GM12878 (cell line): Measurements from ENCODE around the gene FAM89B. TPM values are rescaled to one million over a fixed set of nuclear protein-coding genes. Genes with fewer than 3 reads are reported as not detected.

Experiments used
- ATAC-seq: fragments of 200-7000 bp; cut with Tn5 transposase; 3 replicates; pipeline ENCODE4 v1.9.1; 2020; ENCODE audit warnings: mild to moderate bottlenecking, moderate library complexity
- BruUV-seq: library from RNA; stranded (reverse); fragments of 400-500 nt; replicated peaks from 2 replicates; lab custom pipeline; 2021; lab: Mats Ljungman, UMichigan
- CTCF ChIA-PET: fragments of 300-600 bp; sonication (Branson Sonifier 250); formaldehyde crosslinking; extraction: SDS; loops from one replicate; lab custom pipeline; 2021; ENCODE audit warnings: inconsistent platforms; lab: Yijun Ruan, JAX
- POLR2A ChIA-PET: fragments of 350-600 bp; formaldehyde crosslinking; extraction: SDS; loops from one replicate; lab custom pipeline; 2021; ENCODE audit warnings: inconsistent platforms; lab: Charles Lee
- RAD21 ChIA-PET: fragments of 300-600 bp; sonication (Branson Sonifier 250); formaldehyde crosslinking; loops from one replicate; lab custom pipeline; 2023; ENCODE audit warnings: antibody characterized with exemption; ENCODE audit not compliant: unreplicated experiment; lab: Charles Lee
- SMC1A ChIA-PET: fragments of 300-600 bp; sonication (Branson Sonifier 250); formaldehyde crosslinking; loops from one replicate; lab custom pipeline; 2023; ENCODE audit not compliant: unreplicated experiment, uncharacterized antibody; lab: Charles Lee
- DNase-seq: peaks from one replicate; pipeline ENCODE4 v3.0.0-alpha.2; 2011; ENCODE audit warnings: low read depth, low spot score
- FAIRE-seq: peaks from 3 replicates; lab custom pipeline; 2011; peaks lifted over from hg19 to GRCh38; lab: Jason Lieb, UNC
- H2AFZ ChIP-seq: 2 replicates; pipeline ENCODE4 v1.6.0; 2011; ENCODE audit warnings: low read depth, low read length, control low read depth; ENCODE audit not compliant: control insufficient read depth
- H3K27ac ChIP-seq: 2 replicates; pipeline ENCODE4 v1.5.1; 2011; ENCODE audit warnings: control low read depth; ENCODE audit not compliant: control insufficient read depth, insufficient read depth
- H3K27me3 ChIP-seq, 2 experiments: replicated peaks in 1 of 2; 2 replicates each; pipeline versions ENCODE4 v1.6.0 to v1.6.1; 2011; ENCODE audit warnings: low read length in 1 of 2; ENCODE audit not compliant: control insufficient read depth in 2 of 2, insufficient read depth in 2 of 2
- H3K36me3 ChIP-seq, 2 experiments: 2 replicates each; pipeline ENCODE4 v1.5.1; 2011; ENCODE audit warnings: low read length in 1 of 2; ENCODE audit not compliant: control insufficient read depth in 2 of 2, insufficient read depth in 2 of 2
- H3K4me1 ChIP-seq: 2 replicates; pipeline ENCODE4 v1.6.1; 2011; ENCODE audit warnings: mild to moderate bottlenecking, low read length, moderate library complexity, mixed read lengths; ENCODE audit not compliant: control insufficient read depth, insufficient read depth
- H3K4me2 ChIP-seq: 2 replicates; pipeline ENCODE4 v1.6.0; 2011; ENCODE audit warnings: control low read depth; ENCODE audit not compliant: control insufficient read depth, insufficient read depth
- H3K4me3 ChIP-seq: fragments of 200-600 bp; sonication (generic); 2 replicates; pipeline ENCODE4 v1.5.1; 2016
- H3K79me2 ChIP-seq: 2 replicates; pipeline ENCODE4 v1.6.0; 2011; ENCODE audit warnings: low read length; ENCODE audit not compliant: control insufficient read depth, insufficient read depth
- H3K9ac ChIP-seq: 2 replicates; pipeline ENCODE4 v1.8.0; 2011; ENCODE audit warnings: low read length, control low read depth, mixed read lengths; ENCODE audit not compliant: control insufficient read depth, insufficient read depth
- H3K9me3 ChIP-seq: replicated peaks from 3 replicates; pipeline ENCODE4 v1.5.1; 2011; ENCODE audit warnings: mild to moderate bottlenecking, low read length; ENCODE audit not compliant: control insufficient read depth, insufficient read depth
- H4K20me1 ChIP-seq: 2 replicates; pipeline ENCODE4 v1.6.0; 2011; ENCODE audit not compliant: control insufficient read depth, insufficient read depth
- BMI1 ChIP-seq: fragments of 450-650 bp; IDR thresholded peaks from 2 replicates; pipeline ENCODE4 v1.6.1; 2016; ENCODE audit warnings: mild to moderate bottlenecking, moderate library complexity, borderline replicate concordance
- BRCA1 ChIP-seq: IDR thresholded peaks from 2 replicates; pipeline ENCODE4 v1.6.1; 2011; ENCODE audit warnings: low read depth, low read length, improper control_type of control experiment
- EP300 ChIP-seq, 2 experiments: fragments of 150-350 bp in 1 of 2; IDR thresholded peaks; 2 replicates each; pipeline ENCODE4 v1.6.1; 2011 to 2012; ENCODE audit warnings: low read depth in 2 of 2, low read length in 2 of 2, borderline replicate concordance in 1 of 2, improper control_type of control experiment in 1 of 2, inconsistent platforms in 1 of 2; ENCODE audit not compliant: control insufficient read depth in 1 of 2
- ESRRA ChIP-seq: IDR thresholded peaks from 2 replicates; pipeline ENCODE4 v1.6.1; 2012; ENCODE audit warnings: mild to moderate bottlenecking, low read length, improper control_type of control experiment
- ETV6 ChIP-seq, 2 experiments: fragments of 450-650 bp in 1 of 2; IDR thresholded peaks in 1 of 2; conservative IDR thresholded peaks in 1 of 2; 2 replicates each; pipeline ENCODE4 v1.6.1; 2014; ENCODE audit warnings: antibody characterized with exemption in 1 of 2, borderline replicate concordance in 1 of 2, low read depth in 1 of 2, mild to moderate bottlenecking in 1 of 2, moderate library complexity in 1 of 2
- FOS ChIP-seq: IDR thresholded peaks from 3 replicates; pipeline ENCODE4 v1.6.1; 2011; ENCODE audit warnings: borderline replicate concordance; ENCODE audit not compliant: insufficient read length; ENCODE audit errors: extremely low read depth
- FOXK2 ChIP-seq: fragments of 450-650 bp; IDR thresholded peaks from 2 replicates; pipeline ENCODE4 v1.6.1; 2017; ENCODE audit warnings: mild to moderate bottlenecking, moderate library complexity
- FOXM1 ChIP-seq: IDR thresholded peaks from 2 replicates; pipeline ENCODE4 v1.6.1; 2012; ENCODE audit warnings: low read depth, mild to moderate bottlenecking, inconsistent platforms, low read length, moderate library complexity
- GABPA ChIP-seq: IDR thresholded peaks from 2 replicates; pipeline ENCODE4 v1.6.1; 2014; ENCODE audit warnings: antibody characterized with exemption, low read depth, mild to moderate bottlenecking, inconsistent platforms
- JUNB ChIP-seq: IDR thresholded peaks from 2 replicates; pipeline ENCODE4 v1.6.1; 2016; ENCODE audit warnings: antibody characterized with exemption, mild to moderate bottlenecking
- KLF5 ChIP-seq: fragments of 450-650 bp; IDR thresholded peaks from 2 replicates; pipeline ENCODE4 v1.6.1; 2014; ENCODE audit warnings: mild to moderate bottlenecking; ENCODE audit not compliant: partially characterized antibody
- MTA2 ChIP-seq: fragments of 450-650 bp; IDR thresholded peaks from 2 replicates; pipeline ENCODE4 v1.6.1; 2016; ENCODE audit warnings: low read depth, mild to moderate bottlenecking, moderate library complexity
- MYC ChIP-seq: IDR thresholded peaks from 2 replicates; pipeline ENCODE4 v1.6.1; 2011; ENCODE audit warnings: mild to moderate bottlenecking, low read length, moderate library complexity, inconsistent platforms; ENCODE audit not compliant: insufficient read depth, insufficient replicate concordance, insufficient read length, severe bottlenecking
- NFIC ChIP-seq: IDR thresholded peaks from 2 replicates; pipeline ENCODE4 v1.6.1; 2012; ENCODE audit warnings: low read depth, mild to moderate bottlenecking, inconsistent platforms, low read length, moderate library complexity
- POLR2A ChIP-seq: IDR thresholded peaks from 2 replicates; pipeline ENCODE4 v1.6.1; 2011; ENCODE audit warnings: low read depth, mild to moderate bottlenecking, low read length
- RAD21 ChIP-seq: IDR thresholded peaks from 2 replicates; pipeline ENCODE4 v1.6.1; 2011; ENCODE audit warnings: mild to moderate bottlenecking, low read depth, low read length, moderate library complexity; ENCODE audit not compliant: insufficient read depth
- SMAD1 ChIP-seq: fragments of 450-650 bp; IDR thresholded peaks from 2 replicates; pipeline ENCODE4 v1.6.1; 2018; ENCODE audit warnings: mild to moderate bottlenecking, low read depth; ENCODE audit not compliant: partially characterized antibody
- TBL1XR1 ChIP-seq: IDR thresholded peaks from 2 replicates; pipeline ENCODE4 v1.6.1; 2012; ENCODE audit warnings: low read depth, low read length, improper control_type of control experiment
- WGBS: methylation state at CpG from one replicate; pipeline ENCODE4 v1.1.6; 2016; ENCODE audit warnings: low lambda C conversion rate; ENCODE audit not compliant: insufficient replicate concordance, insufficient coverage; ENCODE audit errors: missing lambda C conversion rate; 5-methylcytosine and 5-hydroxymethylcytosine counted together
- in situ Hi-C: fragments of 300-500 bp; cut with MboI; formaldehyde crosslinking; loops from 9 replicates; pipeline ENCODE4 v1.14.3; 2018; ENCODE audit warnings: mixed read lengths
- intact Hi-C: fragments of 100-400 bp; cut with micrococcal nuclease; formaldehyde crosslinking; loops from one replicate; pipeline ENCODE4 v1.14.2; 2022; ENCODE audit not compliant: unreplicated experiment
- polyA plus RNA-seq, 11 experiments: library from polyadenylated mRNA; depleted of rRNA in 4 of 11; unstranded in 6 of 11; stranded (reverse) in 5 of 11; fragments of >200 nt; fragmentation: Nextera tagmentation in 4 of 11; fragmentation: Illumina TruSeq in 1 of 11; extraction: Ambion mirVana in 4 of 11; extraction: Trizol in 1 of 11; gene quantifications; 1 replicate in 1 of 11; 2 replicates in 10 of 11; pipeline versions ENCODE4 v1.2.1 to v1.2.3, GENCODE V29; 2011 to 2016; ENCODE audit warnings: inconsistent platforms in 2 of 11, missing spikeins in 2 of 11, low read depth in 1 of 11
- total RNA-seq, 4 experiments: library from RNA; depleted of rRNA in 3 of 4; stranded (reverse); fragments of >200 nt in 3 of 4; fragmentation: Illumina TruSeq in 1 of 4; extraction: Trizol in 1 of 4; gene quantifications; 2 replicates each; pipeline versions ENCODE4 v1.2.1 to v1.2.3, GENCODE V29; 2013 to 2021
- TF ChIP-seq, protein P1 (sequence below): IDR thresholded peaks from 2 replicates; pipeline ENCODE4 v1.6.1; 2011; ENCODE audit warnings: borderline replicate concordance, low read depth, mild to moderate bottlenecking, moderate library complexity, low read length; ENCODE audit not compliant: insufficient read depth, poor library complexity, severe bottlenecking

The FAM89B gene
- total and polyA plus RNA-seq, 10 of the 15 experiments (the other 5 are each of a cell fraction or from before 2014, with no cell fraction given) = 0.34 to 36.7 (median 9.8) TPM

DNA sequence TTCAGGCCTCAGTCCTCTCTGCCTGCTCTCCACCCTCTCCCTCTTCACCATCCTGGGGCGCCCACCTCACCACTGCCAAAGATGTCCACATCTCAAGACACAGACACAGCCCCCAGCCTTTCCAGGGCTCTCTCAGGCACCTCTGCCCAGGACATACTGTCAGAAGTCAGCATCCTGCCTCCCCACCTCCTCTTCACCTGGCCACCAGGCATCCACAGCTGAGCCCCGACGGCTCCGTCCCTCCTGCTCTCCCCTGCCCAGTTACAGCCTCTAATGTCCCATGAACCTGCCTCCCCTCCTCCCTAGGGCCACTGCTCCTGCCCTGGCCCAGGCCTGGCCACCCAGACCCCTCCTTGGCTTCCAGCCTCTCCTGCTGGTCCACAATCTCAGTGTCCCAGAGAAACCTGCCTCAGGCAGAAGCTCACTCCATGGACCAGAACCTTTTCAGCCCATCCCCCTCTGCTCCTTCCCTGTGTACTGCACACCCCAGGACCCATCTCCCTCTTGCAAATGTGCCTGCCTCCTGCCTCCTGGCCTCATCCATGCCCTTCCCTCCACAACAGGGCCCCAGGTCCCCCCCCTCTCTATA is 17.4 kb upstream of the FAM89B start:
- 72% methylated on average over 4 of the region's 4 CpGs for WGBS
- H3K9me3 ChIP-seq = no peaks in the 10 kb centered on the region
- H3K27ac ChIP-seq = no peak overlapping the region
- no peaks in the 10 kb centered on the region for H3K79me2 ChIP-seq
- POLR2A ChIA-PET = interaction anchor here (0.7 kb wide), 1 partner anchor 10 kb away, joined by 3 read pairs; no protein-coding TSS in a partner anchor
- intact Hi-C loops (no loop called here), in situ Hi-C loops (no loop called here)
- H3K4me1 ChIP-seq = 0 out of 2 replicates have a peak, but pooled peaks cover 2% of the 10 kb centered on the region
- DNase-seq (no peak), ATAC-seq (no peak), FAIRE-seq (no peak)
- H3K9ac ChIP-seq = no peak overlapping the region
- RAD21 ChIA-PET = no interaction called here
- H3K4me2 ChIP-seq = no peak overlapping the region
- no peaks in the 10 kb centered on the region for H3K36me3 ChIP-seq
- no peaks in the 10 kb centered on the region; a peak in 2 of 4 replicates for H3K27me3 ChIP-seq
- no peak overlapping the region for H3K4me3 ChIP-seq
- no peak overlapping the region for H2AFZ ChIP-seq
- BruUV-seq = no TSS peak
- SMC1A ChIA-PET = interaction anchor here (0.9 to 1.1 kb wide), 2 partner anchors 11 to 18 kb away, joined by 3 read pairs; no protein-coding TSS in a partner anchor
- TF ChIP-seq FOS (no peak), GABPA (no peak), BRCA1 (no peak), KLF5 (no peak), MYC (no peak), JUNB (no peak), POLR2A (no peak), RAD21 (no peak), ETV6 (conservative IDR thresholded peaks at IDR 0.05 in 1 of 2, IDR thresholded peaks at IDR 0.05 in 1 of 2; ENCODE audit: borderline replicate concordance in 1 of 2, low read depth in 1 of 2) (no peak), TBL1XR1 (no peak), BMI1 (no peak), MTA2 (no peak), SMAD1 (no peak), ESRRA (no peak), FOXM1 (no peak), NFIC (no peak), FOXK2 (no peak), EP300 (IDR thresholded peaks at IDR 0.05; ENCODE audit: borderline replicate concordance in 1 of 2, control insufficient read depth in 1 of 2, low read depth in 2 of 2, low read length in 2 of 2) (no peak)
- TF ChIP-seq, protein P1, sequence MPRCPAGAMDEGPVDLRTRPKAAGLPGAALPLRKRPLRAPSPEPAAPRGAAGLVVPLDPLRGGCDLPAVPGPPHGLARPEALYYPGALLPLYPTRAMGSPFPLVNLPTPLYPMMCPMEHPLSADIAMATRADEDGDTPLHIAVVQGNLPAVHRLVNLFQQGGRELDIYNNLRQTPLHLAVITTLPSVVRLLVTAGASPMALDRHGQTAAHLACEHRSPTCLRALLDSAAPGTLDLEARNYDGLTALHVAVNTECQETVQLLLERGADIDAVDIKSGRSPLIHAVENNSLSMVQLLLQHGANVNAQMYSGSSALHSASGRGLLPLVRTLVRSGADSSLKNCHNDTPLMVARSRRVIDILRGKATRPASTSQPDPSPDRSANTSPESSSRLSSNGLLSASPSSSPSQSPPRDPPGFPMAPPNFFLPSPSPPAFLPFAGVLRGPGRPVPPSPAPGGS = no peak
- no peaks in the 10 kb centered on the region for H4K20me1 ChIP-seq
- CTCF ChIA-PET = interaction anchor here (0.6 to 1.6 kb wide), 2 partner anchors 14 to 822 kb away, joined by 3 to 4 read pairs; no protein-coding TSS in a partner anchor
